ENCODE results near the gene SARS1. TPM values are rescaled to one million over a fixed set of nuclear protein-coding genes. Genes with fewer than 3 reads are reported as not detected.
A peak's percentile ranks its signal among the peaks of the same experiment; 100 is the strongest.
"Not testable (repeated sequence)": the region's sequence is repeated elsewhere in the genome, so short reads cannot be mapped to it uniquely, and the experiment has no call there.

SARS1 gene, protein sequence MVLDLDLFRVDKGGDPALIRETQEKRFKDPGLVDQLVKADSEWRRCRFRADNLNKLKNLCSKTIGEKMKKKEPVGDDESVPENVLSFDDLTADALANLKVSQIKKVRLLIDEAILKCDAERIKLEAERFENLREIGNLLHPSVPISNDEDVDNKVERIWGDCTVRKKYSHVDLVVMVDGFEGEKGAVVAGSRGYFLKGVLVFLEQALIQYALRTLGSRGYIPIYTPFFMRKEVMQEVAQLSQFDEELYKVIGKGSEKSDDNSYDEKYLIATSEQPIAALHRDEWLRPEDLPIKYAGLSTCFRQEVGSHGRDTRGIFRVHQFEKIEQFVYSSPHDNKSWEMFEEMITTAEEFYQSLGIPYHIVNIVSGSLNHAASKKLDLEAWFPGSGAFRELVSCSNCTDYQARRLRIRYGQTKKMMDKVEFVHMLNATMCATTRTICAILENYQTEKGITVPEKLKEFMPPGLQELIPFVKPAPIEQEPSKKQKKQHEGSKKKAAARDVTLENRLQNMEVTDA
- total RNA-seq = 99.8 TPM
- long read RNA-seq, transcript SARS-201 (11 exons, 1,852 nt) = major isoform, 186 of 216 reads
- long read RNA-seq, transcript SARS-202 (12 exons, 1,882 nt) = minor isoform, 5 of 216 reads
- long read RNA-seq, partial matches to known transcripts = 10 of 216 reads
- long read RNA-seq, other reads (novel, unspliced or antisense) = 10 of 216 reads

DNA sequence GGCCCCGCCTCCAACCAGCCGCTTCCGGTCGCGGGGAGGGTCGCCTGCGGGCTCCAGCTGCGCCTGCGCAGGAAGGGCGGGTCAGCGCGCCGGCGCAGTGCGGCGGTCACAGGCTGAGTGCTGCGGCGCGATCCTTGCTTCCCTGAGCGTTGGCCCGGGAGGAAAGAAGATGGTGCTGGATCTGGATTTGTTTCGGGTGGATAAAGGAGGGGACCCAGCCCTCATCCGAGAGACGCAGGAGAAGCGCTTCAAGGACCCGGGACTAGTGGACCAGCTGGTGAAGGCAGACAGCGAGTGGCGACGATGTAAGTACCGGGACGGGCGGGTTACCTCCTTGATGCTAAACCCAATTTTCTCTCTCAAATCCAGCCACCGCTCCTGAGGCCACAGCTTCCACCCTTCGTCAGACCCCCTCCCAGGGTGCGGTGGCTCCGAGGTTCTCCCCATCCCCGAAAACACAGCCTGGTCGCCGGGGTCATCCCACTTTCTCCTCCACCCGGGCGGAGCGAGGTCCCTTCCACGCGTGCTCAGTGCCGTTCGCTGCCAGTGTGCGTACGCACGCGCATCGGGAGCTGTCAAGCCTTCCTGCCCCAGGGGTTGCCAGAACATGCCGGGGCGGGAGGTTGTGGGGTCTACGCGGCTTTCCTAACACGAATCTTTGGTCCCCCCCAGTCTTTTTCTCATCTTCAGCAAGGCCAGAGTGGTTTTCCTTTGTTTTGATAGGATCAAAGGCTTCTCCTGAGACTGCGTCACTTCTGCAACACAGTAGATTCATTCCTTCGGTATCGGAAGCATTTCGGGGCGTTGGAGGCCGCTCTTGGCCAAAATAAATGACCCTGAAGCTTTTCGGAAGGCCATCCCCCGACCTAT, at the start of gene SARS1:
SARS1 (plus strand) TSS at position 95 of the 870 bp plus-strand sequence; CDS start at position 170, 75 bp downstream.
- DNase-seq (peak; percentile 94), ATAC-seq (peak; percentile 97)
- intact Hi-C loops (cut with micrococcal nuclease) = no loop called here

DNA sequence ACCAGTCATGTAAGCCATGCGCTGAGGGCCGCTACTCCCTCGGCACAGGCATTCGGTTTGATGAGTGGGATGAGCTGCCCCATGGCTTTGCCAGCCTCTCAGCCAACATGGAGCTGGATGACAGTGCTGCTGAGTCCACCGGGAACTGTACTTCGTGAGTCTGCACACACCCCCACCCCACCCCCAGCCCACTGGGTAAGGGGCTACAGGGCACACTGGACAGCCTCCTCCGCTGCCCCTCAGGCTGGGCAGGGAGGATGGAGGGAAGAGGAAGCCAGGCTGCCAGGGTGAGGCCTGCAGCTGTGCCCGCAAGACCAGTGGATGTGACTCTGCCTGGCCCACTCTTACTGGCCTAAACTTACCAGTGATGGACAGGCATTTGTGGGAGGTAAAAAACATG, 49.2 kb upstream of the SARS1 start:
- DNase-seq (no peak), ATAC-seq (no peak)
- intact Hi-C loops (cut with micrococcal nuclease) = no loop called here

DNA sequence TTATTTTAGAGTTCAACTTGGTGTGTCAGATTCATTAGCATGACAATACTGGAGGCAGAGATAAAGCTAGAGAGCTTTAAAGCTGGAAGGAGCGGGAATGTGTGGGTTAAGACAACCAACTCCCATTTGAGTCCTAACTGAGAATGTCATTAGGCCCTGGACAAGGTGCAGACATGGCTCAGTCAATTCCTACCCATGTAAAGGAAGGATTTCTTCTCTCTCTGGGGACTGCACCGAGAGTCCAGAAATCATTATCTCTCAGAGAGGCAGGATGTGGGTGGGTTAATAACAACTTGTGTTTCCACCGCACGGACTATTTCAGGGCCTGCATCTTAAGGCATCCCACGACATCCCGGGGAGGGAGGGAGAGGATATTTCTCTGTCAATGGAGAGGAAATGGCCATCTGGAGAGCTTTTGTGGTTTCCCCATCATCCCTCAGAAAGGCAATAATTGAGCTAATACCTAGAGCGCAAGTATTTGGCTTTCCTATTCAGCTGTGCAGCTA, 46.7 kb upstream of the SARS1 start:
- DNase-seq (no peak), ATAC-seq (no peak)
- intact Hi-C loops (cut with micrococcal nuclease) = no loop called here

DNA sequence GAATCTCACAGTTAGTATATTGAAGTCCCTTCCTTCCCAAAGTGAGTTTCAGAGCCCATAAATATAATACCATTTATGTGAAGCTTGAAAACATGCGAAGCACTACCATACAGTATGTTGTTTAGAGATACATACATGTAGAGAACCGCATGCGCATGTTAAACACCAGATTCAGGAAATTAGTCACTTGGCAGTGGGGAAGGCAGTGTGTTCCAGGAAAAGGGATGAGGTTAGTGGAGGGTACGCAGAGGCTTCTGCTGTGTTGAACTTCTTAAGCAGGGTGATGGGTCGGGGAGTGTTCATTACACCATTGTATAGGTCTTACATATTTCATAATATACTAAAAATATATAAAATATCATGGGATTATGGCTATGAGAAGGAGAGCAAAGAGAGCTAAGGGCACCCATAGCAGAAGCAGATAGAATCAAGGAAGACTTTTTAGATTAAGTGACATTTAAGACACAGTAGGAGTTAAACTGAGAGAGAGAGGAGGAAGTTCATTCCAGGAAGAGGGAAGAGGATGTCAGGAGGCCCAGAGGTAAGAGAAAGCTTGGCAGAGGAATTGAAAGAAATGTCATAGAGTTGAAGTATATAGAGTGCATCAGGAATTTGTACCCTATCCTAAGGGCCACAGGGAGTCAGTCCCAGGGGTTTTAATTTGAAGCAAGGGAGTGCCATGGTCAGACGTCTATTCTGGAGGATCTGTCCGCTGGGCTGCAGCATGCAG, 43.5 kb upstream of the SARS1 start:
- intact Hi-C loops (cut with micrococcal nuclease) = no loop called here
- no peak for DNase-seq
- no peak for ATAC-seq

DNA sequence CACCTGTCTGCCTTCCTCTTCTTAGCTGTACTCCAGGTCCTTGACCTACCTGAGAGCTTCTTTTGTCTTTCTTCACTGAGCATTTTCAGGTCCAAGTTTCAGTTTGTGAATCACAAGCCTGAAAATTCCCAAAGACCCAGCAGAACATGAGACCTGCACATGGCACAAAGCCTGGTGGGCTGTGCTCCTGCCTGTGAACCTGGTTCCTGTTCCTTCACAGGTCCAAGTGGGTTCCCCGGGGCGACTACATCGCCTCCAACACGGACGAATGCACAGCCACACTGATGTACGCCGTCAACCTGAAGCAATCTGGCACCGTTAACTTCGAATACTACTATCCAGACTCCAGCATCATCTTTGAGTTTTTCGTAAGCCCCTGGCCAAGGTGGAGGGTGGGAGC, 42.1 kb upstream of the SARS1 start:
- no peak for ATAC-seq
- no peak for DNase-seq
- intact Hi-C loops (cut with micrococcal nuclease) = no loop called here

DNA sequence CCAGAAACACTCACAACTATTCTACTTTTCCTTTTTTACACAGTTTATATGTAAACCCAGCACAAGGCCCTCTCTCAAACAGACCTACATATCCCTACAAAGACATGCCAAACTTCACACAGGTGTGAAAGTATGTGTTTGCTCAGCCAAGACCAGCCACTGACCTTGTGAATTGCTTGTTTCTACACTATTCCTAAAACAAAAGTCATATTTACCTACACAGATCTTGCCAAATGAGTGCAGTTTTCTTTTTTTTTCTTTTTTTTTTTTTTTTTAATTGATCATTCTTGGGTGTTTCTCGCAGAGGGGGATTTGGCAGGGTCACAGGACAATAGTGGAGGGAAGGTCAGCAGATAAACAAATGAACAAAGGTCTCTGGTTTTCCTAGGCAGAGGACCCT, 37.4 kb upstream of the SARS1 start:
- intact Hi-C loops (cut with micrococcal nuclease); DNase-seq; ATAC-seq: not testable (repeated sequence)

DNA sequence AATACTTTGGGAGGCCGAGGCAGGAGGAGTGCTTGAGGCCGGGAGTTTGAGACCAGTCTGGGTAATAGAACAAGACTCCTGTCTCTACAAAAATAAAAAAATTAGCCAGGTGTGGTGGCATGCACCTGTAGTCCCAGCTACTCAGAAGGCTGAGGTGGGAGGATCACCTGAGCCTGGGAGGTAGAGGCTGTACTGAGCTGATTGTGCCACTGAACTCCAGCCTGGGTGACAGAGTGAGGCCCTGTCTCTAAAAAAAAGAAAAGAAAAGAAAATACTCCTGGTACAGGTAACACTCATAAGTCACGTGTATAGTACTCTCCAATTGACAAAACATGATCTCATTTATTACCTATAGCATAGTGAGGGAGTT, 33.0 kb upstream of the SARS1 start:
- ATAC-seq; DNase-seq; intact Hi-C loops (cut with micrococcal nuclease): not testable (repeated sequence)

DNA sequence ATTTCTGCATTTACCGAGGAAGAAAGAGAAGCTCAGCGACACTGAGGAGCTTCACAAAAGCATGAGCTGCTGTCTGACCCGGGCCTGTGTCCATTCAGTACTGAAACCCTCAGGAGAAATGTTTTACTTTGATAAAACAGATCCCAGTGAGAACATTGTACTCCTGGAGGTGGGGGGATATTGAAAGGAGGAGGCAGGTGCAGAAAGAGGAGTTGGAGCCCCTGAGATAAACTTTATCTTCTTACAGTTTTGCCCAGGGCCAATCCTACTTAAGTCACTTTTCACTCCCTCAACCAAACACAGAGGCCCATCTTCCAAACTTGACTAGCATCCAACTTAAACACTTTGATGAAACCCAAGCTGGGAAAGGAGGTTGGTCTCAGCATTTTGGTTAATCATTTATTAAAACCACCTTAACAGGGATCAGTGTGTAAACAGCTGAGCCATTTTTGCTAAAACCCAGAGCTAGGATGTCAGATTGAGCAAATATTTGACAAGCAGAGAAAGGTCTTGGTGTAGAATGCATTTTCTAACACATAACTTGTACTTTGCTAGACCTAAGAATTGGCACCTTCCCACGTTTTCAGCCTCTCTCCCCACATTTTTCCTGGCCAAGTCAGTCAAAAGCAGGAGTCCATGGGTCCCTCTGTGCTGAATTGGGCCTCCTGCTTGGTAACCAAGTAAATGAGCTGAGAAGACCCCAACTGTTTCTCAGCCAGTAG, 32.5 kb upstream of the SARS1 start:
- DNase-seq (no peak), ATAC-seq (no peak)
- intact Hi-C loops (cut with micrococcal nuclease) = no loop called here

DNA sequence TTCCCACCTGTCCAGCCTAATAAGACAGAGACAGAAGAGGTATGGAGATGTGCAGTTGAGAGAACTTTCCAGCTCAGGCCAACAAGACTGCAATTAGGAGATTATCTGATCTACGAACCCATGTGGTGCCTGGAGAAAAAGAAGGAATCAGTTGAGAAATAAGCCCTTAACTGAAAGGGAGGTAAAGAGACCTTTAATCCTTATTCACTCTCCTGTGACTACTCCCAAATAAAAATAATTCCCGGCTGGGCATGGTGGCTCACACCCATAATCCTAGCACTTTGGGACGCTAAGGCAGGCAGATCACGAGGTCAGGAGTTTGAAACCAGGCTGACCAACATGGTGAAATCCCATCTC, 31.9 kb upstream of the SARS1 start:
- no peak for ATAC-seq
- no peak for DNase-seq
- intact Hi-C loops (cut with micrococcal nuclease) = no loop called here

DNA sequence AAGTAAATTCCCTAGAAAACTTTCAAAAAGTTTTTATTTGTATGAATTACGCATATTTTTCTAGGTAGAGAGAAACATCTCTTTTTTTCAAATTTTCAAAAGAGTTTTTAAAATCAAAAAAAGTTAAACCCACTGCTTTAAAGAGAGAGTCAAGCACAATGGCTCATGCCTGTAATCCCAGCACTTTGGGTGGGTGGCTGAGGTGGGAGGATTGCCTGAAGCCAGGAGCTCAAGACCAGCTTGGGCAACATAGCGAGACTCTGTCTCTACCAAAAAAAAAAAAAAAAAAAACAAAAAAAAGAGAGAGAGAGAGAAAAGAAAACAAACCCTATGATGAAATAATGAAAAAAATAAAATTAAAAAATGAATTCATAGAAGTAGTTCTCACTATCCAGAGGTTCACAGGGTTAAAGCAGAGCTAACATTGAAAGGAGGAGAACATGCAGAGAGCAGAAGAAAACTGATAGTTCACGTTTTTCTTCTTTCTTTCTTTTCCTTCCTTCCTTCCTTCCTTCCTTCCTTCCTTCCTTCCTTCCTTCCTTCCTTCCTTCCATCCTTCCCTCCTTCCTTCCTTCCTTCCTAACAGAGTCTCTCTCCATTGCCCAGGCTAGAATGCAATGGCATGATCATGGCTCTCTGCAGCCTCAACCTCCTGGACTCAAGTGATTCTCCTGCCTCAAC, 30.5 kb upstream of the SARS1 start:
- intact Hi-C loops (cut with micrococcal nuclease) = no loop called here

DNA sequence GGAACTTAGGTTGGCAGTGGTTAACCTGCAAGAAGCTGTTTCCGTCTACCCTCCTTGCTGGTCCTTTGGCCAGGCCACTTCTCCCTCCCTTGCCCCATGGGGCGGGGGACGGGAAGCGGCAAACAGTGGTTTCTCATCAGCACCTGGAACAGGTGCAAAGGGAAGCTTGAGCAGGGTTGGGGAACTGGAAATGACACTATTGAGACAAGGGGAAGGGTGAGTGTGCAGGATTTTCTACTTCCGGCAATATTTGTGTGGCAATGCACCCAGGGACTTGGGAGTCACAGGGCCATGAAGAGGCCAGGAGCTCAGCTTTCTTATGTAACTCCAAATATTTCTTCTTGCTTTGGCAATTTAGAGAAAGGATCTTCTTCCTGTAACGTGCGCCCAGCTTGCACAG, 29.0 kb upstream of the SARS1 start:
- ATAC-seq (no peak), DNase-seq (no peak)
- intact Hi-C loops (cut with micrococcal nuclease) = no loop called here

More for the DNA sequence above, 30.5 kb upstream of the SARS1 start:
- ATAC-seq (no peak), DNase-seq (no peak)

DNA sequence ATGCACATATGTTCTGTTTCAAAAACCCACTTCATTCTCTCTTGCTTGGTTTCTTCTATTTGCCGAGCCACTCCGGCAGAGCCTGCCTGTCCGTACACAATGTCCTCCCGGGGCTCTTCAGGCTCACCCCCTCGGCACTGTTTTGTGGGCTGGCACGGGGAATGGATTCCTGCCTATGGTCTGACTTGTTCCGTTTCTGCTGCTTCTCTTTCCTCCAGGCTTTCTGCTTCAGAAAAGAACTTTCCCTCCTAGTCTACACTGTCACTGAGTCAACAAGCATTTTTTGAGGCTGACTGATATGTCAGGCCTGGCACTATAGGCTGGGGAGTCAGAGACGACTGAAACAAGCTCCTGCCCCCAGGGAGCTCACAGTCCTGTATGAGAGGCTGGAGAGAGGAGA, 28.4 kb upstream of the SARS1 start:
- intact Hi-C loops (cut with micrococcal nuclease) = no loop called here
- ATAC-seq = no peak
- DNase-seq = no peak

DNA sequence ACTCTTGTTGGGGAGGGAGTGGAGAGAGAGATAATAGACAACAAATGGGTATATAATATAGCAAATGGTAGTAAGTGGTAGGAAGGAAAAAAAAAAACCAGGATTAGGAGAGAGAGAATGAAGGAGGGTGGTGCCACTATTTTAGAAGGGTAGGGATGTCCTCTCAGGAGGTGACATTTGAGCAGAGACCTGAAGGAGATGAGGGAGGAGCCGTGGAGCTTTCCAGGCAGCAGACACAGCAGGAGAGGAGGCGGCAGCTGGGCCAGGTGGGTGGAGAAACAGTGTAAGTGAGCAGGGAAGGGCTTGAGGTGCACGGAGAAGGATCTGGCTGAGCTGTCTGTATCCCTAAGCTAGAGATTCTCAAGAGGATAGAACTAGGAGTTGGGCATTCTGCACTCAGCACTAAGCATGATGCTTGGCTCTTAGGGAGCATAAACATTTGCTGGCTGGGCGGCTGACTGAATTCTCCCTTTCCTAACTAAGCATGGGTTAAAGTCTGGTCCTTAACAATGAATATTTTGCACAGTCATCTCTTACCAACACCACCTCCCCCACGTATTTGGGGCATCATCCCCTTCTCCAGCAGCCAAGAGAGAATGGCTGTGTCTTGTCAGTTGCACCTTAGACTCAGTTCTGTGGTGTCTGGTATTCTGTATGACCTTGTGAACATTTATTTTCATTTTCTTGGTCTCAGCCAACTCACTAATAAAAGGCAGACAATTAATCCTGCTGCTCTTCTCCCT, 27.6 kb upstream of the SARS1 start:
- DNase-seq (no peak), ATAC-seq (no peak)
- intact Hi-C loops (cut with micrococcal nuclease) = no loop called here

DNA sequence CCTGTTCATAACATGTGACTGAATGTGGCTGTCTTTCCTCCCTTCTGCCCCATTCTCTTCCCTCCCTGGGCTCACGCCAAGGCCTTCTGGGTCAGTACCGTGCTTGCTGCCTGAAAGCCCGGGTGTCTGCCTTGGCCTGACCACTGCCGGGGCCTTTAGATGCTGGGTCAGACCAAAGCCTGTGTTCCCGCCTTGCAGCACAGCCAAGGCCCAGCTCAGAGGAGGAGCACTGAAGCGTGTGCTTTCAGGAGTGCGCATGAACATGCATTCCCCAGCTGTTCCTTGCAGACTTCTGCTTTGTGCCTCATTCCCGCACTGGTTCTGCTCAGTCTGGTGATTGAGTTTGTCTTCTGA, 27.0 kb upstream of the SARS1 start:
- peak; percentile 70 for ATAC-seq
- intact Hi-C loops (cut with micrococcal nuclease) = no loop called here
- DNase-seq = peak; percentile 54

DNA sequence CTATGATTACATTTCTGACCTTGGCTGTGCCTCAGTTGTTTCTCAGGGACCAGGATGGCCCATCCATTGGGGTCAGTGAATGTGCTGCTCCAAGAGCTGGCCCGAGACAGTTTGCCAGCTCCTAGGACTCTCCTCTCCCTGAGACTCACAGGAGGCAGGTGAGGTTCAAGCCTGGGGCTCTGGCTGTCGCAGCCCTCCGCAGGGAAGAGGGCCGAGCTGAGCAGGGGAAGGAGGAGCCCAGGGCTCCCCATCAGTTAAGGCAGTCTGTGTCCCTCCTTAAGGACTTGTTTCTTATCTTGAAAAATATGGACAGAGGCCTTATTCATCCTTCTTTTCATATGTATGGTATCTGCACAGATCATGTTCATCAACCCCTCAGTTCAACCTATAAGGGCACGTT, 26.6 kb upstream of the SARS1 start:
- ATAC-seq (no peak), DNase-seq (no peak)
- intact Hi-C loops (cut with micrococcal nuclease) = no loop called here

DNA sequence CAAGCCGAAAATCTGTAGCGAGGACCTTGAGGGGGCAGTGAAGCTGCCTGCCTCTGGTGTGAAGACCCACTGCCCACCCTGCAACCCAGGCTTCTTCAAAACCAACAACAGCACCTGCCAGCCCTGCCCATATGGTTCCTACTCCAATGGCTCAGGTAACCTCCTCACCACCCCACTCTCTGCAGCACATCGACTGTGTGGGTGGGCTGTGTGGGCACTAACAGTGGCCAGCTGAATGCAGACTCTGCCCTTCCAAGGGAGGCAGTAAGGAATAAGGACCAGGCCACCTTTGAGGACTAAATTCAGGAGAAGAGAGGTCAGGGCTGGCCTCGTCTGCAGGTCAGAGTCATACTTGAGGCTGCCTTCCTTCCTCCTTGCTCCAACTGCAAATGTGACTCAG, 25.5 kb upstream of the SARS1 start:
- ATAC-seq (no peak), DNase-seq (no peak)
- intact Hi-C loops (cut with micrococcal nuclease) = no loop called here

DNA sequence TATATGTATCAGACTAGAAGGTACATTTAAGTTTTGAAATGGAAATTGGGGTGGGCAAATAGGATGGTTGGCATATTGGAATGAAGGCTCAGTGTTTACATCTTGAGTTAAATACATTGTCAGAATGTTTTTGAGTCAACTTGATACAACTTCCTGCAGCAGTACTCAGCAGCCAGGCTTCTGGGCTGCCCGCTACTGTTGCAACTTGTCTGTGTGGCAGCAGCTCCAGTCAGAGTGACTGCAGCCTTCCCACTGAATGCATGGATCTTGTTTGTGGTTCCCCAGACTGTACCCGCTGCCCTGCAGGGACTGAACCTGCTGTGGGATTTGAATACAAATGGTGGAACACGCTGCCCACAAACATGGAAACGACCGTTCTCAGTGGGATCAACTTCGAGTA, 24.9 kb upstream of the SARS1 start:
- ATAC-seq = no peak
- DNase-seq = no peak
- intact Hi-C loops (cut with micrococcal nuclease) = no loop called here
